Measurements from ENCODE around the gene SMYD3. TPM values are rescaled to one million over a fixed set of nuclear protein-coding genes. Genes with fewer than 3 reads are reported as not detected.

Gene SMYD3
- total and polyA plus RNA-seq, 12 donors, result 13.5 to 78.2 (median 26.8) TPM

DNA sequence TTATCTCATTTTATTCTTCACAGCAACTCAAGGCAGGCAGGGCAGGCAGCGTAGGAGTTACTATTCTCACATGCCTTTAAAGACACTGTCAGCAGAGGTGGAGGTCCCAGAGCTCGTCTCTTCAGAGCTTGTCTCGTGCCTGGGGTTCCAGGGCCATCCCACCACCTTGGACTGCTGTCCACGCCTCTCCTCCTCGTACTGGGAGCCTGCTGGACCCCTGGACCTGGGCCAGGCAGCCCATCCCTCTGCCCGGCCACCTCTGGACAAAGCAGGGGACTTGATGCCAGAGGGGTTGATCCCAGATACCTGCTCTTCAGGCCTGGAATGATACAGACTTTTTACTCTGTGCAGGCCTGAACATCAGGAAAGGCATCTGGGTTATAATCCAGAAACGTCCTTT is 805.4 kb downstream of the SMYD3 start:
- Histone ChIP-seq H3K4me1 (replicated peaks in 1 of 2) (no peaks in the 10 kb centered on the region), H3K36me3 (replicated peaks in 1 of 2) (no peaks in the 10 kb centered on the region), H3K9me3 (replicated peaks in 1 of 3) (no peaks in the 10 kb centered on the region), H3K27ac (no peak overlapping the region), H3K4me3 (no peak overlapping the region), H3K27me3 (no peaks in the 10 kb centered on the region)
- WGBS, 4 donors, result 88 to 95% (median 94%) methylated on average over 7 of the region's 7 CpGs
- TF ChIP-seq, protein P1, sequence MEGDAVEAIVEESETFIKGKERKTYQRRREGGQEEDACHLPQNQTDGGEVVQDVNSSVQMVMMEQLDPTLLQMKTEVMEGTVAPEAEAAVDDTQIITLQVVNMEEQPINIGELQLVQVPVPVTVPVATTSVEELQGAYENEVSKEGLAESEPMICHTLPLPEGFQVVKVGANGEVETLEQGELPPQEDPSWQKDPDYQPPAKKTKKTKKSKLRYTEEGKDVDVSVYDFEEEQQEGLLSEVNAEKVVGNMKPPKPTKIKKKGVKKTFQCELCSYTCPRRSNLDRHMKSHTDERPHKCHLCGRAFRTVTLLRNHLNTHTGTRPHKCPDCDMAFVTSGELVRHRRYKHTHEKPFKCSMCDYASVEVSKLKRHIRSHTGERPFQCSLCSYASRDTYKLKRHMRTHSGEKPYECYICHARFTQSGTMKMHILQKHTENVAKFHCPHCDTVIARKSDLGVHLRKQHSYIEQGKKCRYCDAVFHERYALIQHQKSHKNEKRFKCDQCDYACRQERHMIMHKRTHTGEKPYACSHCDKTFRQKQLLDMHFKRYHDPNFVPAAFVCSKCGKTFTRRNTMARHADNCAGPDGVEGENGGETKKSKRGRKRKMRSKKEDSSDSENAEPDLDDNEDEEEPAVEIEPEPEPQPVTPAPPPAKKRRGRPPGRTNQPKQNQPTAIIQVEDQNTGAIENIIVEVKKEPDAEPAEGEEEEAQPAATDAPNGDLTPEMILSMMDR (IDR thresholded peaks at IDR 0.05), result no peak
- TF ChIP-seq POLR2A (IDR thresholded peaks at IDR 0.05), result no peak
- no peak for DNase-seq
- intact Hi-C loops (cut with DNase I), result no loop called here

DNA sequence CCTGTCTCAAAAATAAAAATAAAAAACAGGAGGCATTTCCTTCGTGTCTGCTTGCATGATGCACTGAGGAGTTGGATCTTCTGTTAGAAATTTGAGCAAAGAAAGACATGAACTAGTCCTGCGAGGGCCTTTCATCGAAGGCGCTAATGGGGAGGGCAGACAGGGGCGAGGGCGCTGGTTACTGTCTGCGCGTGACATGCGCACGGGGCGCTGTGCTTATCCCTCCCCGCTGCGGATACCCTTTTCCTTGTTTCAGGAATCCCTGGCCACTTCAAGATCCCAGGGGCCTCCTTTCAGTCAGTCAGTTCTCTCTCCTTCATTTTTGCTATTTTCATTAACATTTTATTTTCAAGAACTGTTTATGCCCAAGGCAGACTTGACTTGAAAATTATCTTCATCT is 806.4 kb downstream of the SMYD3 start:
- H3K27ac ChIP-seq, result no peak overlapping the region
- H3K36me3 ChIP-seq (replicated peaks in 1 of 2), result no peaks in the 10 kb centered on the region
- DNase-seq, result no peak
- H3K4me3 ChIP-seq, result no peak overlapping the region
- no peaks in the 10 kb centered on the region for H3K4me1 ChIP-seq (replicated peaks in 1 of 2)
- 93 to 99% (median 96%) methylated on average over 13 of the region's 13 CpGs for WGBS, 4 donors
- no peaks in the 10 kb centered on the region for H3K9me3 ChIP-seq (replicated peaks in 1 of 3)
- intact Hi-C loops (cut with DNase I), result no loop called here
- no peaks in the 10 kb centered on the region for H3K27me3 ChIP-seq
- no peak for TF ChIP-seq POLR2A (IDR thresholded peaks at IDR 0.05)
- TF ChIP-seq, protein P1 (IDR thresholded peaks at IDR 0.05), result no peak

Small RNA genes lying within 50 kb of the gene (small RNA-seq; reads per million reads assigned to genes)
- gene AL356583.2 (0 reads per million in 2 donors), gene RF00019 (0 reads per million in 2 donors), gene RNU6-1283P (0 reads per million in 2 donors)

Other genes with a start within 250 kb of the SMYD3 start
- 10 to 100 TPM; 15.1 to 32.5 (median 27.5) TPM for gene TFB2M, start 59.0 kb upstream of the SMYD3 start, total RNA-seq
- gene TFB2M, start 59.0 kb upstream of the SMYD3 start, polyA plus RNA-seq, result 10 to 100 TPM in 1 of 3 donors, 1 to 10 TPM in 2; 6.0 to 44.8 (median 7.2) TPM
- 10 to 100 TPM; 22.6 to 85.6 (median 59.3) TPM for gene CNST, start 59.2 kb upstream of the SMYD3 start, total RNA-seq
- gene CNST, start 59.2 kb upstream of the SMYD3 start, polyA plus RNA-seq, result 10 to 100 TPM; 11.4 to 27.3 (median 13.9) TPM
- gene SCCPDH, start 217.1 kb upstream of the SMYD3 start, total RNA-seq, result 100 to 1,000 TPM in 2 of 9 donors, 10 to 100 TPM in 7; 34.2 to 180 (median 63.3) TPM
- 100 to 1,000 TPM in 1 of 3 donors, 10 to 100 TPM in 2; 12.0 to 116 (median 27.6) TPM for gene SCCPDH, start 217.1 kb upstream of the SMYD3 start, polyA plus RNA-seq

Data from adrenal gland (tissue), 12 donors.